Osteocyte (in vitro differentiated cells): ENCODE data around the gene LIMS2. TPM values are rescaled to one million over a fixed set of nuclear protein-coding genes. Genes with fewer than 3 reads are reported as not detected.

Experiments used
- DNase-seq: peaks from one replicate; pipeline ENCODE4 v3.0.0; 2021; ENCODE audit warnings: mixed read lengths; ENCODE audit not compliant: unreplicated experiment; ENCODE audit errors: extremely low spot score
- H3K27ac Mint-ChIP-seq: one replicate; pipeline ENCODE4 v1.8.0; 2021; ENCODE audit warnings: mild to moderate bottlenecking, mixed read lengths; ENCODE audit not compliant: unreplicated experiment
- H3K27me3 Mint-ChIP-seq: one replicate; pipeline ENCODE4 v1.8.0; 2021; ENCODE audit warnings: mixed read lengths; ENCODE audit not compliant: unreplicated experiment
- H3K36me3 Mint-ChIP-seq: one replicate; pipeline ENCODE4 v1.8.0; 2021; ENCODE audit warnings: mixed read lengths; ENCODE audit not compliant: unreplicated experiment
- H3K4me1 Mint-ChIP-seq: one replicate; pipeline ENCODE4 v1.8.0; 2021; ENCODE audit warnings: mixed read lengths; ENCODE audit not compliant: unreplicated experiment
- H3K4me3 Mint-ChIP-seq: one replicate; pipeline ENCODE4 v1.8.0; 2021; ENCODE audit warnings: mild to moderate bottlenecking, moderate library complexity, mixed read lengths; ENCODE audit not compliant: unreplicated experiment
- H3K9me3 Mint-ChIP-seq: one replicate; pipeline ENCODE4 v1.8.0; 2021; ENCODE audit warnings: mixed read lengths; ENCODE audit not compliant: unreplicated experiment
- total RNA-seq: library from RNA; stranded (reverse); gene quantifications from 2 replicates; pipeline ENCODE4 v1.2.1, GENCODE V29; 2021
- TF ChIP-seq, protein P1 (sequence below): fragments of 200-600 bp; sonication (generic); IDR thresholded peaks from 2 replicates; pipeline ENCODE4 v1.5.0; 2021; ENCODE audit warnings: antibody characterized with exemption, mild to moderate bottlenecking, moderate library complexity

Gene LIMS2
- total RNA-seq, 1 donor from 2014 or later = 51.0 TPM

DNA sequence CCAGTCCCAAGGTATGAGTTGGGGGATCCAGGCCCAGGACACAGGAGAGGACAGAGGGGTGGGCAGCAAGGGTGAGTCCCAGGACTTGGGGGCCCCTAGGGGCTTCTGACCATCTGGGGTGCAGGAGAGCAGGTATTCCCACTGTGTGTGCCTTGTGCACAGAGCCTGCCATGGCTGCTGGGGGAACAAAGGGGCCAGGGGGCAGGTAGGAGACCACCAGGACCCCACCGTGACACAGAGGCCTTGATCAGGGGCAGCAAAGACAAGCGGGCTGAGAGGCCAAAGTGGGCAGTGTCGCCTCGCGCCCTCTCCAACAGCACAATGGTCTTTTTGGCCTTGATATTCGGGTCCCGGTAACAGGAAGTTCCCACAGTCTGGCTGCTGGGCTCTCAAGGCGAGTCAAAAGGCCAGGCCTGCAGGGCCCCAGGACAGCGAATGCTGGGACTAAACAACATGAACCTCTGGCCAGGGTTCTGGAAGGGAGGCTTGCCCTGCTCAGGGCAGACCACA lies 41.7 kb downstream of the LIMS2 start:
- no peaks in the 10 kb centered on the region for H3K9me3 Mint-ChIP-seq
- no peak overlapping the region for H3K27ac Mint-ChIP-seq
- no peak for DNase-seq
- no peak overlapping the region for H3K4me3 Mint-ChIP-seq
- TF ChIP-seq, protein P1, sequence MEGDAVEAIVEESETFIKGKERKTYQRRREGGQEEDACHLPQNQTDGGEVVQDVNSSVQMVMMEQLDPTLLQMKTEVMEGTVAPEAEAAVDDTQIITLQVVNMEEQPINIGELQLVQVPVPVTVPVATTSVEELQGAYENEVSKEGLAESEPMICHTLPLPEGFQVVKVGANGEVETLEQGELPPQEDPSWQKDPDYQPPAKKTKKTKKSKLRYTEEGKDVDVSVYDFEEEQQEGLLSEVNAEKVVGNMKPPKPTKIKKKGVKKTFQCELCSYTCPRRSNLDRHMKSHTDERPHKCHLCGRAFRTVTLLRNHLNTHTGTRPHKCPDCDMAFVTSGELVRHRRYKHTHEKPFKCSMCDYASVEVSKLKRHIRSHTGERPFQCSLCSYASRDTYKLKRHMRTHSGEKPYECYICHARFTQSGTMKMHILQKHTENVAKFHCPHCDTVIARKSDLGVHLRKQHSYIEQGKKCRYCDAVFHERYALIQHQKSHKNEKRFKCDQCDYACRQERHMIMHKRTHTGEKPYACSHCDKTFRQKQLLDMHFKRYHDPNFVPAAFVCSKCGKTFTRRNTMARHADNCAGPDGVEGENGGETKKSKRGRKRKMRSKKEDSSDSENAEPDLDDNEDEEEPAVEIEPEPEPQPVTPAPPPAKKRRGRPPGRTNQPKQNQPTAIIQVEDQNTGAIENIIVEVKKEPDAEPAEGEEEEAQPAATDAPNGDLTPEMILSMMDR = no peak
- H3K36me3 Mint-ChIP-seq = no peaks in the 10 kb centered on the region
- H3K27me3 Mint-ChIP-seq = no peaks in the 10 kb centered on the region
- H3K4me1 Mint-ChIP-seq = peaks cover 21% of the 10 kb centered on the region

DNA sequence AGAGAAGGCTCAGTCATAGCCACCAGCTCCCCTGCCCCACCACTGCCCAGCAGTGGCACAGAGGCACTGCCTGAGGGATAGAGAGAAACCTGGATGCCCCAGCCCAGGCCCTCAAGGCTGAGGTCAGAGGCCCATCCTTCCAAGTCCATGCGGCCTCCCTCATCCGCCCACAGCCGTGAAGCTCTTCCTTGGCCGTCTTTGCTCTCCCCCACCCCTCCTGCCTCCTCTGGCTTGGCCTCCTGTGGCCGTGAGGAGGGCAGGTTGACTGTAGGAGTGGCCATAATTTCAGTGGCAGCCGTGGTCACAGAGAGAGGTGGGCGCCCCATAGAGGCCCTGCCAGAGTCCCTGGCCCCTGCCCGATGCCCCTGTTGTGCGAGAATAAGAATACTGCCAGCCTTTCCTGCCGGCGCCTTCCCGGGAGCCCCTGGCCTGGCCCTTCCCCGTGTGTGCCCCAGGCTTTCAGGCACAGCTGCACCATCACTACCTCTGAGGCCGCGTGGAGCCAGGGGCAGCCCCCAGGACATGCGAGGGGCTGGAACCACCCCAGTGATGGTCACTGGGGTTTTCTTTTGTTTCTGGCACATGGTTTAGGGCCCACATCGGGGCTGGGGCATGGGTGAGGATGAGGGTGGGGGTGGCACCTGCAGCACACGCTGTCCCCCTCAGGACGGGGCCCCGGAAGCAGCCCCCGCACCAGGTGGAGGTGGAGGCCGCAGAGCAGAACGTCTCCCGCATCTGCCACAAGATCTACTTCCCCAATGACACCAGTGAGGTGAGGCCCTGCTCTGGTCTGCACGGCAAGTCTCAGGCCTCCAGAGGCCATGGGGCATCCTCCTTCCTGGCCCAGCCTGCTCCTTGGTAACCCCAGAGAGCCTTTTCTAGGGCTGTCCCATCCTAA lies 42.5 kb downstream of the LIMS2 start:
- peaks cover 16% of the 10 kb centered on the region for H3K4me1 Mint-ChIP-seq
- H3K36me3 Mint-ChIP-seq = no peaks in the 10 kb centered on the region
- DNase-seq = no peak
- TF ChIP-seq, protein P1 = no peak
- H3K9me3 Mint-ChIP-seq = no peaks in the 10 kb centered on the region
- H3K4me3 Mint-ChIP-seq = no peak overlapping the region
- no peaks in the 10 kb centered on the region for H3K27me3 Mint-ChIP-seq
- no peak overlapping the region for H3K27ac Mint-ChIP-seq

DNA sequence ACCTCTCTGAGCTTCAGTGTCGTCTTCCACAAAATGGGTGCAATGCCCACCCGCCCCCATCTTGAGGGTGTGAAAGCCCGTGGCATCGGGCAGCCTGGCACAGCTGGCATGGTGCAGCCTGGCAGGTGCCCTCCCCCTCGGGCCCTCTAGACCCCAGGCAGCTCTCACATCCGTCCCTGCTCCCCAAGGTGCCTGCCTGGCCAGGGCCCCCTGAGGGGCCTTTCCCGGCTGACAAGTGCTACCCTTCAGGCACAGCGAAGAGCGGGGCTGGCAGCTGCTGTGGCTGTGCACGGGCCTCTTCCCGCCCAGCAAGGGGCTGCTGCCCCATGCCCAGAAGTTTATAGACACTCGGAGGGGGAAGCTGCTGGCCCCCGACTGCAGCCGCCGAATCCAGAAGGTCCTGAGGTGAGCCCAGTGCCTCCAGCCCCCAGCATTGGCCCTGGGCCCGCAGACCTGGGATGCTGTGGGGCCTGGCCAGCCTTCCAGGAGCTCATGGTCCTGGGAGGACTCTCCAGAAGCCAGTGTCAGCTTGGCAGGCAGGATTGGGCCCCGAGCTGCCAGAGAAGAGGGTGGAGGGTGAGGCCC lies 43.2 kb downstream of the LIMS2 start:
- Mint-ChIP-seq H3K9me3 (no peaks in the 10 kb centered on the region), H3K4me1 (peaks cover 12% of the 10 kb centered on the region), H3K27me3 (no peaks in the 10 kb centered on the region), H3K4me3 (no peak overlapping the region), H3K36me3 (no peaks in the 10 kb centered on the region), H3K27ac (no peak overlapping the region)
- no peak for DNase-seq
- TF ChIP-seq, protein P1 = no peak

DNA sequence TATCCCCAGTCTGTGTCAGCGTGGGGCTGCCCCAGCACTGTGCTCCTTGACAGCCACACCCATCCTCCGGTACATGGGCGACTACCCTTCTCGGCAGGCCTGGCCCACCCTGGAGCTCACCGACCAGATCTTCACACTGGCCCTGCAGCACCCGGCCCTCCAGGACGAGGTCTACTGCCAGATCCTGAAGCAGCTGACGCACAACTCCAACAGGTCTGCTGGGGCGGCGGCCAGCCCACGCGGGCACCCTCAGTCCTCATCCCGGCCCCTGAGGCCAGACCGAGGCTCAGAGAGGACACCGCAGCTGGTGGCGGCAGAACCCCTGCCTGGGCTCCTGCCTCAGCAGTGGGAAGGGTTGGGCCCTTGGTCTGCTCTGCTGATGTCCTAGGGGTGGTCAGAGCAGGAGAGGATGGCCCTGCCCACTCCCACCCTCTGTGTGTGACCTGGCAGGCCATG lies 43.8 kb downstream of the LIMS2 start:
- no peak for DNase-seq

More for the DNA sequence above, 43.8 kb downstream of the LIMS2 start:
- Mint-ChIP-seq H3K27ac (no peak overlapping the region), H3K4me1 (peaks cover 8% of the 10 kb centered on the region), H3K27me3 (no peaks in the 10 kb centered on the region), H3K36me3 (no peaks in the 10 kb centered on the region), H3K4me3 (no peak overlapping the region), H3K9me3 (no peaks in the 10 kb centered on the region)
- TF ChIP-seq, protein P1 = no peak
